SU-DHL-6 (cell line): ENCODE results near the gene PNMA8C.

Source experiments
- H2AFZ ChIP-seq: fragments of 200-600 bp; sonication (generic); 2 replicates; pipeline ENCODE4 v1.6.1; 2014; ENCODE audit warnings: low read depth, mild to moderate bottlenecking, moderate library complexity, mixed read lengths, antibody characterized with exemption, low read length; ENCODE audit not compliant: severe bottlenecking
- H3F3A ChIP-seq: fragments of 200-600 bp; shearing (Covaris generic); 2 replicates; pipeline ENCODE4 v1.6.0; 2016; ENCODE audit warnings: antibody characterized with exemption, mild to moderate bottlenecking; ENCODE audit not compliant: insufficient read depth
- H3K27ac ChIP-seq: fragments of 200-600 bp; sonication (generic); 2 replicates; pipeline ENCODE4 v1.5.1; 2016; ENCODE audit warnings: low read depth, mild to moderate bottlenecking, low read length, moderate library complexity, mixed read lengths
- H3K27me3 ChIP-seq: fragments of 200-600 bp; sonication (generic), shearing (Covaris generic); 2 replicates; pipeline ENCODE4 v1.6.0; 2014; ENCODE audit warnings: mild to moderate bottlenecking, low read length
- H3K36me3 ChIP-seq: fragments of 200-600 bp; sonication (generic); 2 replicates; pipeline ENCODE4 v1.6.1; 2014; ENCODE audit warnings: mild to moderate bottlenecking, low read length, mixed read lengths
- H3K4me2 ChIP-seq: fragments of 300-600, 200-600 bp; shearing (Covaris generic), sonication (generic); 2 replicates; pipeline ENCODE4 v1.6.0; 2014; ENCODE audit warnings: low read length, low read depth, mild to moderate bottlenecking; ENCODE audit not compliant: poor library complexity, severe bottlenecking
- H3K4me3 ChIP-seq: fragments of 200-600 bp; sonication (generic); 2 replicates; pipeline ENCODE4 v1.5.1; 2014; ENCODE audit warnings: antibody characterized with exemption, low read length, mild to moderate bottlenecking, mixed read lengths; ENCODE audit not compliant: insufficient read depth, poor library complexity, severe bottlenecking
- H3K79me2 ChIP-seq: fragments of 200-600 bp; sonication (generic); 2 replicates; pipeline ENCODE4 v1.6.1; 2014; ENCODE audit warnings: mild to moderate bottlenecking, low read length, moderate library complexity; ENCODE audit not compliant: insufficient read depth
- H3K9ac ChIP-seq: fragments of 200-600 bp; sonication (generic); 2 replicates; pipeline ENCODE4 v1.7.0; 2014; ENCODE audit warnings: mild to moderate bottlenecking, low read length
- H3K9me2 ChIP-seq: fragments of 200-600 bp; sonication (generic); replicated peaks from 2 replicates; pipeline ENCODE4 v1.6.1; 2014; ENCODE audit warnings: low read length; ENCODE audit not compliant: insufficient read depth
- H3K9me3 ChIP-seq: fragments of 200-600 bp; sonication (generic); 2 replicates; pipeline ENCODE4 v1.6.1; 2014; ENCODE audit warnings: low read length, mixed read lengths; ENCODE audit not compliant: insufficient read depth
- H4K20me1 ChIP-seq: fragments of 200-600 bp; sonication (generic); 2 replicates; pipeline ENCODE4 v1.6.1; 2014; ENCODE audit warnings: low read depth, mild to moderate bottlenecking, antibody characterized with exemption, low read length, moderate library complexity, mixed read lengths
- TF ChIP-seq, protein P1 (sequence below): fragments of 200-600 bp; sonication (generic); IDR thresholded peaks from one replicate; pipeline ENCODE4 v1.5.1; 2017; ENCODE audit warnings: antibody characterized with exemption, mild to moderate bottlenecking, low read length, moderate library complexity; ENCODE audit not compliant: insufficient read depth, poor library complexity, severe bottlenecking

Gene PNMA8C

DNA sequence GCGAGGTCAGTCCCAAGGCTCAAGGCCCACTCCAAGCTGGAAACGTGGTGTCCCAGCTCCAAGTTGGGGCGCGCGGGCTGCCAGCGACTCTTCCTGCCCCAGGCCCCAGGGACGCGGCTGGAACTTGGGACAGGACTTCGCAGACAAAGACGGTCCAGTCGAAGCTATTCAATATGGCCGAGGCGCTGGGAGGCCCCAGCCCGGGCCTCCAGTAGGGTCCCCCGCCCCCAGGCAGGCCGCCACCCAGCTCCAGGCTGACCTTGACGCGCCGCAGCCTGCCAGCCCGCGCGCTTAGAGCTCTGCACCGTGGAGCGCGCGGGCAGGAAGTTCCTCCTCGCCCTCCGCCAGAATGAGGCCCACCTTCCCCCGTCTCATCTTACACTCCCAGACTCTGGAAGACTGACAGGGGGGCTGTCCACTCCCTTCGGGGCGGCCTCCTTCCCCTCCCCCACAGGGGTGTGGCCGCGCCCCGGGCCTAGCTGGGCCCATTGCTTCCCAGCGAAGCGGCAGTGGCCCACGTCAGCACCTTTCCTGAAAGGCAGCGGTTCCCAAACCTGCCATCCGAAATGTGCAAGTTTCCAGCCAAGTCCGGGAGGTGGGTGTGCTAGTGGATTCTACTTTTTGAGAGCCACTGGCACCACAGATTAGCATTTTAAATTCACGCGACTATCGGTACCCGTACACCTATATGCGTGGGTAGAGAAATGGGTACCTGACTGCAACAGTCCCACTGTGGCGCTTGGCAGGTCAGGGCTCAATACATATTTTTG is 15.3 kb downstream of the PNMA8C start, which contains the start of gene CCDC8:
Gene CCDC8, minus strand, starts transcription at position 303 of the 770 bp plus-strand sequence. CDS start 754 bp downstream, outside the sequence.
- Histone ChIP-seq H4K20me1 (no peaks in the 10 kb centered on the region), H3K27me3 (no peaks in the 10 kb centered on the region), H3K36me3 (no peaks in the 10 kb centered on the region), H3F3A (no peaks in the 10 kb centered on the region), H3K9ac (no peak within 1 kb of the TSS), H3K27ac (no peak within 1 kb of the TSS), H3K9me3 (no peaks in the 10 kb centered on the region), H3K9me2 (no peaks in the 10 kb centered on the region), H3K79me2 (no peaks in the 10 kb centered on the region), H3K4me2 (no peak within 1 kb of the TSS), H2AFZ (no peak within 1 kb of the TSS), H3K4me3 (no peak within 1 kb of the TSS)
- TF ChIP-seq, protein P1, sequence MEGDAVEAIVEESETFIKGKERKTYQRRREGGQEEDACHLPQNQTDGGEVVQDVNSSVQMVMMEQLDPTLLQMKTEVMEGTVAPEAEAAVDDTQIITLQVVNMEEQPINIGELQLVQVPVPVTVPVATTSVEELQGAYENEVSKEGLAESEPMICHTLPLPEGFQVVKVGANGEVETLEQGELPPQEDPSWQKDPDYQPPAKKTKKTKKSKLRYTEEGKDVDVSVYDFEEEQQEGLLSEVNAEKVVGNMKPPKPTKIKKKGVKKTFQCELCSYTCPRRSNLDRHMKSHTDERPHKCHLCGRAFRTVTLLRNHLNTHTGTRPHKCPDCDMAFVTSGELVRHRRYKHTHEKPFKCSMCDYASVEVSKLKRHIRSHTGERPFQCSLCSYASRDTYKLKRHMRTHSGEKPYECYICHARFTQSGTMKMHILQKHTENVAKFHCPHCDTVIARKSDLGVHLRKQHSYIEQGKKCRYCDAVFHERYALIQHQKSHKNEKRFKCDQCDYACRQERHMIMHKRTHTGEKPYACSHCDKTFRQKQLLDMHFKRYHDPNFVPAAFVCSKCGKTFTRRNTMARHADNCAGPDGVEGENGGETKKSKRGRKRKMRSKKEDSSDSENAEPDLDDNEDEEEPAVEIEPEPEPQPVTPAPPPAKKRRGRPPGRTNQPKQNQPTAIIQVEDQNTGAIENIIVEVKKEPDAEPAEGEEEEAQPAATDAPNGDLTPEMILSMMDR = no peak

DNA sequence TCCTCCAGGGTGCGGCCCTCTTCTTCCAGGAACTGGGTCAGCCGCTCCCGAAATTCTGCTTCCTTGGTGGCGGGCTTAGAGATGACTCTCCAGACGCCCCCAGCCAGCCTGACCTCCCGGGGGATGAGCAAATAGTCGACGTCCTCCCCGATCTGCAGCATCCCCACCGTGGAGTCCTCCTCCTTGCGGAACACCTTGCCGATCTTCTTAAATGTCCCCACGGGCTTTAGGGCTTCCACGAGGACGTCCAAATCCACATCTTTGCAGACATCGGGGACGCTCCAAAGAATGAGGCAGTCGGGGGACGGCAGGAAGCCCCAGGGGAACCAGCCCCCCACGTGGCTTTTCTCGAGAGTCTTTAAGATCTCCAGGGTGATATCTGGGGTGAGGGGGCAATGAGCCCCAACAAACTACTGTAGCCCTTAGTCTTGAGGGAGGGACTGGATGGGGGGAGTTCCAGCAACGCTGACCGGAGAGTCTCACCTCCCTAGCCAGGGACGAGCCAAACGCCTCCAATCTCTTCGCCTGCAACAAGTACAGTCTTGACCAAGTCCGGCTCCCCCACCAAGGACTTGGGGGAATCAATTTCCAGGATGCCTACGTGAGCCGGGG is 16.0 kb downstream of the PNMA8C start:
- Histone ChIP-seq H3K4me2 (no peak overlapping the region), H3K9ac (no peak overlapping the region), H3K36me3 (no peaks in the 10 kb centered on the region)

DNA sequence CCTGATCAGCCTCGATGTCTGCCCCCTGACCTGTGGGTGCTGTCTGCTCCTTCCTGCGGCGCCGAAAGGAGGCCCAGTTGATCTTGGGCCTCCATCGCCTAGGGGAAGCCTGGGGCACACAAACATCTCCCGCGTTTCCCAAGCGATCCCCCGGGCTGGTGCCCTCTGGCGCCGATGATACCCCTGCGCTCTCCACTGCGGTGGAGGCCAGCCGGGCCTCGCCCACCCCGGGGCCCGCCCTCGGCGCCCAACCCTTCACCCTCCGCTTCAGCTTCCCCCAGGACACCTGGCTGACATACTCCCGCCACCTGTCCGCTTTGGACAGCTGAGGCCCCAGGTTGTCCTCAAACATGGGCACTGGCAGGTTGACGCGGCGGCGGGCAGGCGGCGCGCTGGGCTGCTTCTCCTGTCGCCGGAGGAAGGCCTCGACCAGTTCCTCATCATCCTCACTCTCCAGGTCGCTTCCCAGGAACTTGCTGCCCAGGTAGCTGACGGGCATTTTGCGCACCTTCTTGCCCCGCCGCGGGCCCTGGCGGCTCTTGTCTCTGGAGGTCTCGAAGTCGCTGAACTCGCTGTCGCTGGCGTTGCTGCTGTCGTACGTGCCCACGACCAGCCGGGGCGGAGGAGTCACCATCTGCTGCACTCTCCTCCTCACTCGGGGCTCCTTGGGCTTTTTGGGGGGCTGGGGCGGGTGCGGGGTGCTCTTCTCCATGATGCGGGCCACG is 16.6 kb downstream of the PNMA8C start:
- Histone ChIP-seq H2AFZ (no peak overlapping the region), H3K27me3 (no peaks in the 10 kb centered on the region)

More for the DNA sequence above, 16.0 kb downstream of the PNMA8C start:
- Histone ChIP-seq H3K9me3 (no peaks in the 10 kb centered on the region), H3K79me2 (no peaks in the 10 kb centered on the region), H3K27ac (no peak overlapping the region), H3K4me3 (no peak overlapping the region), H2AFZ (no peak overlapping the region), H3K27me3 (no peaks in the 10 kb centered on the region), H3K9me2 (no peaks in the 10 kb centered on the region), H4K20me1 (no peaks in the 10 kb centered on the region), H3F3A (no peaks in the 10 kb centered on the region)
- TF ChIP-seq, protein P1 = no peak

More for the DNA sequence above, 16.6 kb downstream of the PNMA8C start:
- H4K20me1 ChIP-seq = no peaks in the 10 kb centered on the region
- no peaks in the 10 kb centered on the region for H3F3A ChIP-seq
- no peaks in the 10 kb centered on the region for H3K36me3 ChIP-seq
- H3K9ac ChIP-seq = no peak overlapping the region
- TF ChIP-seq, protein P1 = no peak
- no peaks in the 10 kb centered on the region for H3K79me2 ChIP-seq
- H3K9me3 ChIP-seq = no peaks in the 10 kb centered on the region
- no peak overlapping the region for H3K27ac ChIP-seq
- H3K4me2 ChIP-seq = no peak overlapping the region
- H3K4me3 ChIP-seq = no peak overlapping the region
- no peaks in the 10 kb centered on the region for H3K9me2 ChIP-seq
